ENCODE measurements around the gene GNAZ.
"Not testable (repeated sequence)": the region's sequence is repeated elsewhere in the genome, so short reads cannot be mapped to it uniquely, and the experiment has no call there.

Gene GNAZ

DNA sequence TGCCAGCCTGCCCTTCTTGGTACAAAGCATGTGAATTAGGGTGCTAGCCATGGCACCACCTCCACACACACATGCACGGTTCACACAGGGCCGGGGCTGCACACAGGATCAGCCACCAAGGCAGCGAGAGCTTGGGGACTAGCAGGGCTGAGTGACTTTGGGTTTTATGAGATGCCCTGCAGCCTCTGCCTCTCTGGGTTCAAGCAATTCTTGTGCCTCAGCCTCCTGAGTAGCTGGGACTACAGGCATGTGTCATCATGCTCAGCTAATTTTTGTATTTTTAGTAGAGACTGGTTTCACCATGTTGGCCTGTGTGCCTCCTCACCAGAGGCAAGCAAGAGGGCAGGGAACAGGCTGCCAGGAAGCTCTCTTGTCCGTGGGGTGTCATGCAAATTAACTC lies 66.7 kb downstream of the GNAZ start:
- not testable (repeated sequence) for DNase-seq (ENCODE audit: low read depth)

GRCh38 chr22:23137468-23137867 lies 67.1 kb downstream of the GNAZ start:
- no peak for DNase-seq (ENCODE audit: low read depth)

DNA sequence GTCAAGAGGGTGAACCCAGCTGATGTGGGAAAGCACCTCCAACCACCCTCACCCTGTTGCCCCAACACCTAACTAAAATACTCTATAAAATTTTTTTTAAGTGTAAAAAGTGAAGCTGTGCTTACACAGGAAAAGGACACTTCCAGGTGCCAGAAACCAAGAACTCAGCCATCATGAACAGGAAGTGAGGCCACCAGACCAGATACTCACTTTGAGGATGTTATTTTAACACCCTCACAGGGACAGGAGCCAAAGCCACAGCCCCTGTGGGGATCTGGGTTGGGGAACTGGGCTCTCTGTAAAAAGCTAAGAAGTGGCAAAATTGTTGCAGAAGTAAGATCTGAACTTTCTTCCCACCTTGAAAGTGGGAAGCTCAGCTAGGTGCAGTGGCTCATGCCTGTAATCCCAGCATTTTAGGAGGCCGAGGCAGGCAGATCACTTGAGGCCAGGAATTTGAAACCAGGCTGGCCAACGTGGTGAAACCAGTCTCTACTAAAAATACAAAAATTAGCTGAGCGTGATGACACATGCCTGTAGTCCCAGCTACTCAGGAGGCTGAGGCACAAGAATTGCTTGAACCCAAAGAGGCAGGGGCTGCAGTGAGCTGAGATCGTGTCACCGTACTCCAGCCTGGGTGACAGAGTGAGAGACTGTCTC lies 67.7 kb downstream of the GNAZ start:
- DNase-seq (ENCODE audit: low read depth) = no peak

- DNase-seq (ENCODE audit: low read depth) = no peak
These were observed 68.5 kb downstream of the GNAZ start for GRCh38 chr22:23138584-23139435.

DNA sequence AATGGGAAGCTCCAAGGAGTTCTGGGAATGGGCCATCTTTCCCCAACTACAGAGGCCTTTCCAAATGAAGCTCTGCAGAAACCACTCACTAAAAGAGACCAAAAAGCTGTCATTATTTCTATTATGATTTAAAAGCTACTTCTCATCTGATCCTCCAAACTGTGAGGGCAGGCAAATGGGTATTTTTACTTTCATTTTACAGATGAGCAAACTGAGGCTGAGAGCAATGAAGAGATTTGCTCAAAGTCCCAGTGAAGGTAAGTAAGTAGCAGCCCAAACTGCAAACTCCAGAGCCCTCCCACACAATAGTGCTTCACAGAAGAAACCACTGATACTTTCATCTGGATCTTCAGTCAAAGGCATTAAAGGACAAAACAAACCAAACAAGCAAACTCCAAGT lies 70.1 kb downstream of the GNAZ start:
- DNase-seq (ENCODE audit: low read depth) = no peak

- no peak for DNase-seq (ENCODE audit: low read depth)
These were observed 72.3 kb downstream of the GNAZ start for GRCh38 chr22:23142546-23143105.

- no peak for DNase-seq (ENCODE audit: low read depth)
These were observed 72.8 kb downstream of the GNAZ start for GRCh38 chr22:23143119-23143518.

DNA sequence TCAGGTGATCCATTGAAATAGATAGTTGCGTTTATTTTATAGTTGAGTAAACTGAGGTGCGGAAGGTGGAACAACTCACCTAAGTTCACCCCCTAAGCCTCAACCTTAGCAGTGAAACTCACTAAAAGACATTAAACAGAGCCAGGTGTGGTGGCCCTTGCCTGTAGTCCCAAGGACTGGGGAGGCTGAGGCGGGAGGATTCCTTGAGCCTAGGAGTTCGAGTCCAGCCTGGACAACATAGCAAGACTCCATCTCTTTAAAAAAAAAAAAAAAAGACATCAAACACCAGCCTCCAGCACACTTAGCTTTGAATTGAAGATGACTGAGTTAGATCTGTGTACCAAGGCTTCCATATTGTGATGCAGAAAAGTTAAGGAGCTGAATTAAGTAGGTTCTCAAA lies 74.1 kb downstream of the GNAZ start:
- DNase-seq (ENCODE audit: low read depth) = no peak

GRCh38 chr22:23144932-23145877 lies 74.9 kb downstream of the GNAZ start, which contains the start of gene RAB36:
TSS of gene RAB36 (plus strand) at chr22:23145477. CDS start at chr22:23146617, 1,140 bp downstream.
- DNase-seq (ENCODE audit: low read depth) = peak; percentile 87

DNA sequence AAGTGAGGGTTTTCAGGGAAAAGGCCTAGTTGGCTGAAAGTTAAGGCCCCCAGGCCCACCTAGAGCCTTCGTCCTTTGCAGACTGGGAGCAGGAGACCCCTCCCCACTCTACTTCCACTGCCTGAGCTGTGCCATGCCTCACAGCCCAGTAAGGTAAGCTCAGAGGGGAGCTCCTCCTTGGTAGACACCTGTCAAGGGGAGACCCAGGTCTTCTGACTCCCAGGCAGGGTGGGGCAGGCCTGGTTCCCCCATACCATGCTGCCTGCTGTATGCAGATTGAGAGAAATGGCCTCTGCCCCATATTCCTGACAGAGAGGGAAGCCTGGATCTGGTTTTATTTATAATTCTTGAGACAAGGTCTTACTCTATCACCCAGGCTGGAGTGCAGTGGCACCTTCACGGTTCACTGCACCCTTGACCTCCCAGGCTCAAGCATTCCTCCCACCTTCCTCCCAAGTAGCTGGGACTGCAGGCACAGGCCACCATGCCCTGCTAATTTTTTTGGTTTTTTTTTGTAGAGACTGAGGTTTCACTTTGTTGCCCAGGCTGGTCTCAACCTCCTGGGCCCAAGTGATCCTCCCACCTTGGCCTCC lies 75.7 kb downstream of the GNAZ start:
- no peak for DNase-seq (ENCODE audit: low read depth)

DNA sequence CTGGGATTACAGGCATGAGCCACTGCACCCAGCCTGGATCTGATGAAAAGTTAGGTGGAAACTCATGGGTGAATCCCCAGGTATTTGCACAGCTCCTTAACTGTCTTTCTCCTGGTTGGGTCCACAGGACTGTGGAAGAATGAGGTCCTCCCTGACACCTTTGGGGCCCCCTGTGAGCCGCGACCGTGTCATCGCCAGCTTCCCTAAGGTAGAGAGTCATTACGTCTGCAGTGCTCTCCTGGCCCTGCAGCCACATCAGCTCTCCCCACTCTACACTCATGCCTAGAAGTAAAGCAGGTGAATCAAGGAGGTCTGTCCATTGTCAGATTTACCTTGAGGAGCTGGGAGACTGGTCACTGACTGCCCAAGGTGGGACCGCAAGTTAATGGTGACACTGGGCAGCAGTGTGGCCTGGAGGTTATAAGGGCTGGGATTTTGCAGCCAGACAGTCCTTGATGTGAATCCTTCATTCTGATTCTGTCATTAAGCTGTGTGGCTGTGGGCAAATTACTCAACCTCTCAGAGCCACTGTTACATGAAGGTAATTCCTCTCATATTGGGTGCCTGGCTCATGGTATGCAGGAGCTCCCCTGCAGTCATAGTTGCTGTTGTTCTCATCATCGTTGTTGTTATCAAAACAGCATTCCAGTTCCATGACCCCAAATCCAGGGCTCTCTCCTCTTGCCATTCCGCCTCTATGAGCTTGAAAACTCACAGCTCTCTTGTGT lies 76.3 kb downstream of the GNAZ start:
- DNase-seq (ENCODE audit: low read depth) = no peak

GRCh38 chr22:23147617-23148387 lies 77.5 kb downstream of the GNAZ start:
- DNase-seq (ENCODE audit: low read depth) = no peak

GRCh38 chr22:23149743-23150238 lies 79.5 kb downstream of the GNAZ start:
- DNase-seq (ENCODE audit: low read depth) = no peak

DNA sequence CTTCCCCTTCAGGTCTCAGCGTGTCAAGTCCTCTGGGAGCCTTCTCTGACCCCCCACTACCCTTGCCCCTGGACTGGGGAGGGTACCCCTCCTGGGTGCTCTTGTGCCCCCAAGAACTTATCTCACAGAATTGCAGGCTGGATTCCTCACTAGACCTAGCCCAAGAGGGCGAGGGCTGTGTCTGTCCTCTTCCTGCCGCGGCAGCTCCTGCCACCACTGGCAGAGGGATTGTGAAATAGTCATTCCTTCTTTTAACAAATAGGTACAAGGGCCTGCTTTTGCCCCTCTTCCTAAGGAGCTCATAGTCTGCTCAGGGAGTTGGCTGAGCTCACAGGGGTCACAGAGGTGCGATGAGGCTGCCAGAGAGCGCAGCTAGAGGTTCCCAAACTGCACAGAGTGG lies 80.4 kb downstream of the GNAZ start:
- DNase-seq (ENCODE audit: low read depth) = no peak

- DNase-seq (ENCODE audit: low read depth) = no peak
These were observed 81.5 kb downstream of the GNAZ start for GRCh38 chr22:23151827-23152226.

- DNase-seq (ENCODE audit: low read depth) = no peak
These were observed 82.2 kb downstream of the GNAZ start for GRCh38 chr22:23152238-23153114.

- DNase-seq (ENCODE audit: low read depth) = no peak
These were observed 83.7 kb downstream of the GNAZ start for GRCh38 chr22:23153994-23154393.

DNA sequence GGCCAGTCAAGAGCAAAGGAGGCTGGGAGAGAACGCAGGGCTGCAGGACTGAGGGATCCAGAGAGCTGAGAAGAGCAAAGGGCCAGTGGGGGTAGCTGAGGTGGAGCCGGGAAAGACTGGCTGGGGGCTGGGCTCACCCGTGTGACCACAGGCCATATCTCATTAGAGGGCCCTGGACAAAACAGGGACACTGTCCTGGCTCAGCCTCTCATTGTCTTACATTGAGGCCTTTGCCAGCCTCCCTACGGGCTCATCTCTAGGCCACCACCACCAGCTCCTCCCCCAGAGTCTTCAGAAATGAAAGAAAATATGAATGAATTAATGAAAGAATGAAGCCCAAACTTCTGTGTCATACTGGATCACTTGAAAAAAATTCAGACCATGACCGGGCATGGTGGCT lies 84.1 kb downstream of the GNAZ start:
- no peak for DNase-seq (ENCODE audit: low read depth)

DNA sequence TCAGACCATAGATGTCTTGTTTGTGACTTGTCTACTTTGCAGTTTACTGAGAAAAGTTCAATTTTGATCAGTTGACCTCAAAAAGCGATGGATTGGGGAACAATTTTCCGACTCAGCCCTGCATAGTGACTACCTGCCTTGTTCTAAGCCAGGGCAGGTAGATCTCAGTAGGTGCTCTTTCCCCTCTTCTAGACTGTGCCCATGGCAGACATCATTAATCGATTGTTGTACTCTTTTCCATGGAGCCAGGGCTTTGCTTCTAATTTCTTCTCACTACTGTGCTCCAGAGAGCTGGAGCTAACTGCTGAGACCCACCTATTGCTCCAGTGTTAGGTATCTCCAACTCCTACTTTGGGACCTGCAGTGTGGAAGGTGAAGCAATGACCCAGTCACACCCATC lies 84.8 kb downstream of the GNAZ start:
- DNase-seq (ENCODE audit: low read depth) = no peak

All from GM04503 (cell line).